ENCODE results near the gene SPSB4. TPM values are rescaled to one million over a fixed set of nuclear protein-coding genes. Genes with fewer than 3 reads are reported as not detected.

Gene SPSB4
- total and polyA plus RNA-seq, 2 donors (not counting 1 experiment from before 2014, with no cell fraction given): not detected

DNA sequence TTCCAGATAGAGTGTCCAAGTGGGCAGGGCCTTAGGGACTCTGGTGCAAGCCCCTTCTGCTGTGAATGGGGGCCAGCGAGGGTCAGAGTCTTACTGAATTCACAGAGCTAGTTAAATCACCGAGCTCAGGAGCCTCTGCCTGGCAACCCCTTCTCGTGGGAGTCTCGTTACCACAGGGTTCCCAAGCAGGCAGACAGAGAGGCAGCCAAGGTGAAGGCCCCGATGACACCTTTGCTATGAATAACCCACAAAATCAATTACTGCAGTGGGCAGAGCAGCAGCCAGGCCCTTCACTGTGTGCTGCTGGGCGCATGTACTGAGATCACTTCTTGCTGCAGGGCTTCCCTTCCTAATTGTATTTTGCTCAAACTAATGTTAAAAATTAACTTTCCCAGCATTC, 56.9 kb downstream of the SPSB4 start:
- no peaks in the 10 kb centered on the region for H3K4me1 ChIP-seq (ENCODE audit: control insufficient read depth, extremely low read depth, insufficient read depth, low read length)
- no peak overlapping the region for H3K4me2 ChIP-seq (ENCODE audit: extremely low read depth, insufficient read depth, low read length)
- H3K27ac ChIP-seq (ENCODE audit: insufficient read depth, low read length): no peak overlapping the region
- peaks cover 5% of the 10 kb centered on the region for H3K27me3 ChIP-seq (ENCODE audit: control insufficient read depth, insufficient read depth, low read length)
- H3K79me2 ChIP-seq (ENCODE audit: control insufficient read depth, insufficient read depth, low read length): no peaks in the 10 kb centered on the region
- H2AFZ ChIP-seq (ENCODE audit: low read length): no peak overlapping the region
- no peaks in the 10 kb centered on the region for H4K20me1 ChIP-seq (ENCODE audit: control insufficient read depth, extremely low read depth, insufficient read depth, low read length)
- no peaks in the 10 kb centered on the region for H3K9me3 ChIP-seq (ENCODE audit: control insufficient read depth, insufficient read depth, low read depth, low read length)
- no peak for DNase-seq (ENCODE audit: low read depth in 2 of 2)
- no peaks in the 10 kb centered on the region for H3K36me3 ChIP-seq (ENCODE audit: control insufficient read depth, insufficient read depth, low read length)
- no peak for TF ChIP-seq EZH2 (IDR thresholded peaks at IDR 0.05; ENCODE audit: low read length, missing control alignments)
- TF ChIP-seq CTCF (conservative IDR thresholded peaks at IDR 0.05 in 1 of 2, IDR thresholded peaks at IDR 0.05 in 1 of 2; ENCODE audit: low read depth in 1 of 2, low read length in 2 of 2): no peak
- no peak overlapping the region for H3K4me3 ChIP-seq (replicated peaks in 1 of 4; ENCODE audit: control extremely low read depth in 1 of 4, insufficient read depth in 1 of 4, low read depth in 3 of 4, low read length in 4 of 4)
- no peak overlapping the region for H3K9ac ChIP-seq (ENCODE audit: insufficient read depth, low read length)

GRCh38 chr3:141109751-141110150, 58.6 kb downstream of the SPSB4 start:
- TF ChIP-seq EZH2 (IDR thresholded peaks at IDR 0.05; ENCODE audit: low read length, missing control alignments) (no peak), CTCF (conservative IDR thresholded peaks at IDR 0.05 in 1 of 2, IDR thresholded peaks at IDR 0.05 in 1 of 2; ENCODE audit: low read depth in 1 of 2, low read length in 2 of 2) (no peak)
- Histone ChIP-seq H3K27ac (ENCODE audit: insufficient read depth, low read length) (no peak overlapping the region), H3K79me2 (ENCODE audit: control insufficient read depth, insufficient read depth, low read length) (no peaks in the 10 kb centered on the region), H3K9me3 (ENCODE audit: control insufficient read depth, insufficient read depth, low read depth, low read length) (no peaks in the 10 kb centered on the region), H3K4me3 (replicated peaks in 1 of 4; ENCODE audit: control extremely low read depth in 1 of 4, insufficient read depth in 1 of 4, low read depth in 3 of 4, low read length in 4 of 4) (no peak overlapping the region), H3K4me2 (ENCODE audit: extremely low read depth, insufficient read depth, low read length) (no peak overlapping the region), H4K20me1 (ENCODE audit: control insufficient read depth, extremely low read depth, insufficient read depth, low read length) (no peaks in the 10 kb centered on the region), H3K36me3 (ENCODE audit: control insufficient read depth, insufficient read depth, low read length) (no peaks in the 10 kb centered on the region), H3K4me1 (ENCODE audit: control insufficient read depth, extremely low read depth, insufficient read depth, low read length) (no peaks in the 10 kb centered on the region), H2AFZ (ENCODE audit: low read length) (no peak overlapping the region), H3K9ac (ENCODE audit: insufficient read depth, low read length) (no peak overlapping the region), H3K27me3 (ENCODE audit: control insufficient read depth, insufficient read depth, low read length) (peaks cover 4% of the 10 kb centered on the region)
- DNase-seq (ENCODE audit: low read depth in 2 of 2): no peak

GRCh38 chr3:141110322-141110721, 59.2 kb downstream of the SPSB4 start:
- no peak overlapping the region for H3K4me3 ChIP-seq (replicated peaks in 1 of 4; ENCODE audit: control extremely low read depth in 1 of 4, insufficient read depth in 1 of 4, low read depth in 3 of 4, low read length in 4 of 4)
- no peak for DNase-seq (ENCODE audit: low read depth in 2 of 2)
- H3K36me3 ChIP-seq (ENCODE audit: control insufficient read depth, insufficient read depth, low read length): no peaks in the 10 kb centered on the region
- H3K79me2 ChIP-seq (ENCODE audit: control insufficient read depth, insufficient read depth, low read length): no peaks in the 10 kb centered on the region
- no peak for TF ChIP-seq EZH2 (IDR thresholded peaks at IDR 0.05; ENCODE audit: low read length, missing control alignments)
- no peak for TF ChIP-seq CTCF (conservative IDR thresholded peaks at IDR 0.05 in 1 of 2, IDR thresholded peaks at IDR 0.05 in 1 of 2; ENCODE audit: low read depth in 1 of 2, low read length in 2 of 2)
- no peaks in the 10 kb centered on the region for H3K4me1 ChIP-seq (ENCODE audit: control insufficient read depth, extremely low read depth, insufficient read depth, low read length)
- no peaks in the 10 kb centered on the region for H3K27me3 ChIP-seq (ENCODE audit: control insufficient read depth, insufficient read depth, low read length)
- no peak overlapping the region for H2AFZ ChIP-seq (ENCODE audit: low read length)
- no peak overlapping the region for H3K4me2 ChIP-seq (ENCODE audit: extremely low read depth, insufficient read depth, low read length)
- H3K9me3 ChIP-seq (ENCODE audit: control insufficient read depth, insufficient read depth, low read depth, low read length): no peaks in the 10 kb centered on the region
- H3K9ac ChIP-seq (ENCODE audit: insufficient read depth, low read length): no peak overlapping the region
- no peaks in the 10 kb centered on the region for H4K20me1 ChIP-seq (ENCODE audit: control insufficient read depth, extremely low read depth, insufficient read depth, low read length)
- H3K27ac ChIP-seq (ENCODE audit: insufficient read depth, low read length): no peak overlapping the region
